Bronchial epithelial cell (primary cell): ENCODE measurements around the gene ZNHIT6. TPM values are rescaled to one million over a fixed set of nuclear protein-coding genes. Genes with fewer than 3 reads are reported as not detected.
A peak's percentile ranks its signal among the peaks of the same experiment; 100 is the strongest.

Source experiments
- DNase-seq: peaks from one replicate; pipeline ENCODE4 v3.0.0-alpha.2; 2010; ENCODE audit warnings: low read depth
- FAIRE-seq: peaks from 2 replicates; lab custom pipeline; 2011; peaks lifted over from hg19 to GRCh38; lab: Jason Lieb, UNC
- H3K27me3 ChIP-seq: 2 replicates; pipeline ENCODE4 v1.5.1; 2011; ENCODE audit warnings: low read length; ENCODE audit not compliant: control insufficient read depth, insufficient read depth
- H3K36me3 ChIP-seq: 2 replicates; pipeline ENCODE4 v1.5.1; 2011; ENCODE audit warnings: low read length; ENCODE audit not compliant: control insufficient read depth, insufficient read depth
- H3K4me3 ChIP-seq: 2 replicates; pipeline ENCODE4 v1.5.1; 2011; ENCODE audit warnings: mild to moderate bottlenecking, low read depth, low read length, control low read depth
- total RNA-seq: library from RNA; depleted of rRNA; stranded (reverse); fragments of >200 nt; gene quantifications from 2 replicates; pipeline ENCODE4 v1.2.1, GENCODE V29; 2014
- TF ChIP-seq, protein P1 (sequence below): IDR thresholded peaks from 2 replicates; pipeline ENCODE4 v1.5.1; 2011; ENCODE audit warnings: mild to moderate bottlenecking, moderate library complexity, low read length, control low read depth, inconsistent platforms; ENCODE audit not compliant: insufficient read depth, severe bottlenecking

Gene ZNHIT6
- total RNA-seq, 1 donor from 2014 or later, result 6.1 TPM

DNA sequence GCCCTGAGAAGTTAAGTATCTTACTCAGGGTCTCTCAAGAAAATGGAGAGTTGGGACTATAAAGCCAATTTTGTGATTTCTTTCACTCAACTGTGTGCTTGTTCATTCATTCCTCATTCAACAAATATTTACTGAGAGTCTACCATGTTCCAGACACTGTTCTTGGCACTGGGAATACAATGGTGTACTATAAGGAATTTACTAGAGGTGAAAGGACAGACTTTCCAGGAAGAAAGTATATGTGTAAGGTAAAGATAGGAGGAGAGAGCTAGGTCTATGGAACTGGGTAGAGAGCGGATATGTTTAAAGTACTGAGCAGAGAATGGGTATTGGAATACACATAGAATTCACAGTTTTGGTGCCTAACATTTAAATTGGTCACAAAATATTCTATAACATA lies 42.3 kb downstream of the ZNHIT6 start:
- TF ChIP-seq, protein P1, sequence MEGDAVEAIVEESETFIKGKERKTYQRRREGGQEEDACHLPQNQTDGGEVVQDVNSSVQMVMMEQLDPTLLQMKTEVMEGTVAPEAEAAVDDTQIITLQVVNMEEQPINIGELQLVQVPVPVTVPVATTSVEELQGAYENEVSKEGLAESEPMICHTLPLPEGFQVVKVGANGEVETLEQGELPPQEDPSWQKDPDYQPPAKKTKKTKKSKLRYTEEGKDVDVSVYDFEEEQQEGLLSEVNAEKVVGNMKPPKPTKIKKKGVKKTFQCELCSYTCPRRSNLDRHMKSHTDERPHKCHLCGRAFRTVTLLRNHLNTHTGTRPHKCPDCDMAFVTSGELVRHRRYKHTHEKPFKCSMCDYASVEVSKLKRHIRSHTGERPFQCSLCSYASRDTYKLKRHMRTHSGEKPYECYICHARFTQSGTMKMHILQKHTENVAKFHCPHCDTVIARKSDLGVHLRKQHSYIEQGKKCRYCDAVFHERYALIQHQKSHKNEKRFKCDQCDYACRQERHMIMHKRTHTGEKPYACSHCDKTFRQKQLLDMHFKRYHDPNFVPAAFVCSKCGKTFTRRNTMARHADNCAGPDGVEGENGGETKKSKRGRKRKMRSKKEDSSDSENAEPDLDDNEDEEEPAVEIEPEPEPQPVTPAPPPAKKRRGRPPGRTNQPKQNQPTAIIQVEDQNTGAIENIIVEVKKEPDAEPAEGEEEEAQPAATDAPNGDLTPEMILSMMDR, result no peak
- Histone ChIP-seq H3K27me3 (no peaks in the 10 kb centered on the region), H3K36me3 (peaks cover 1% of the 10 kb centered on the region), H3K4me3 (no peak overlapping the region)
- DNase-seq (no peak), FAIRE-seq (peak; percentile 50)

DNA sequence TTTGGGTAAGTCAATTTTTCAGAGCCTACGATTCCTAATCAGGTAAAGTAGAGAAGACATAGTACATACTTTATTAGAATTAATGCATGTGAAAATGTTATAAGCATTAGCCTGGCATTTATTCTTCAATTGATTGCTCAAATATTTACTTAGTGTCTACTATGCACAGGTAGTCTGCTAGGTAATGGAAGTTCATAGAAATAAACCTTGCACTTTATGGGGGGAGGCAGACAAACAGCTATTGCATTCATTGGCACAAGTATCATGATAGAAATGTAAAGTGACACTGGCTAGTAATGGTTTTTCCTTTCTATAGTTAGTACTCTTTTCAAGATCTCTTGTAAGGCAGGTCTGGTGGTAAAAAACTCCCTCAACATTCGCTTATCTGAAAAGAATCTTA lies 44.9 kb downstream of the ZNHIT6 start:
- FAIRE-seq, result no peak
- Histone ChIP-seq H3K36me3 (no peaks in the 10 kb centered on the region), H3K27me3 (no peaks in the 10 kb centered on the region), H3K4me3 (no peak overlapping the region)
- TF ChIP-seq, protein P1, result no peak
- no peak for DNase-seq

DNA sequence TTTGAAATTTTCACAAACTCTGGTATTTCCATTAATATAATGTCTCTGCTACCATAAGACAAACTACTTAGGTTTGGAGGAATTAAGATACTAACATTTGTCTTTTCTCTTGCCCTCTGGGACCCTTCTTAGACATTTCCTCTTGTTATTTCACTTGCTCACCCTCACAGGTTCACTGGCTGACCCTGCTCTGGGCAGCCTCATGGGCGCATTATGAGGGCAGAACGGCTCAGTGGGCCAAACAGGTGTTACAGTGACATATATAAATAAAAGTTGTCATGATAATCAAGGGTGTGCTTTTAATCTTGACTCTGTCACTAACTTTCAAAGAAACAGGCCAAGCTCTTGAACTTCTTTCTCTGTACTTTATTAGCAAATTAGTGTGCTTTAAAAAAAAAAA lies 46.5 kb downstream of the ZNHIT6 start:
- H3K4me3 ChIP-seq, result no peak overlapping the region
- no peaks in the 10 kb centered on the region for H3K27me3 ChIP-seq
- no peaks in the 10 kb centered on the region for H3K36me3 ChIP-seq
- FAIRE-seq, result no peak
- no peak for DNase-seq
- TF ChIP-seq, protein P1, result no peak

DNA sequence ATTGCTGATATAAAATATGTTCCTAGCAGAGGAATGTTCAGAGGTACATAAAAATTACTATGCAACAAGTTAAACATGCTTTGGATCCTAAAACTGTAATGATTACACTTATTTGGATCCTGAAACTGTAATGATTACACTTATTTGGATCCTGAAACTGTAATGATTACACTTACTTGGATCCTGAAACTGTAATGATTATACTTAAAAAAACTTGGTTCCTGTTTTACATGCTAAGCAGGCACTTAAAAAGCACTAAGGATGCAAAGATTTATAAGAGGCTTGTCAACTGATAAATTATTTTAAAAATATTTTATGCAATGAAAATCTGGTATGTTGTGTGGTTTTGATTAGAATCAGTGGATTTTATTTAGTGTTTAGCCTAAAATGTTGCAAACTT lies 47.7 kb downstream of the ZNHIT6 start:
- no peaks in the 10 kb centered on the region for H3K36me3 ChIP-seq
- no peaks in the 10 kb centered on the region for H3K27me3 ChIP-seq
- no peak for FAIRE-seq
- H3K4me3 ChIP-seq, result no peak overlapping the region
- no peak for DNase-seq
- TF ChIP-seq, protein P1, result no peak

DNA sequence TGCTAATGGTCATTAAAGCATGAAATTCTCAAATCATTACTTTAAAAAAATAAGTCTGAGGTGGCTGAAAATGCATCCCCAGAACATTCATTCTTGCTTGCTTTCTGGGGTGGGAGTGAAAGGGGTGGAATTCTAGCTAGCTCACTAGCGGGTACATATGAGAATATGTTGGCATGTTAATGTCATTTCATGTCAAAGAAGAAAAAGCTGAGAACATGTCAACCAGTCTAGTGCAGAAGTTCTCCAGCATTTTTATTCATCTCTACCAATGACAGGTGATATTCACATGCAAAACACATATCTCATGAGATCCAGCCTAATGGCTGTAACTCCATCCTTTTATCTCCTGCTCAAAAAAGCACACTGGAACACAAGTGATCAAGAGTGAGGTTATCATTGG lies 49.1 kb downstream of the ZNHIT6 start:
- no peak overlapping the region for H3K4me3 ChIP-seq
- FAIRE-seq (no peak), DNase-seq (no peak)
- H3K36me3 ChIP-seq, result no peaks in the 10 kb centered on the region
- no peaks in the 10 kb centered on the region for H3K27me3 ChIP-seq
- TF ChIP-seq, protein P1, result no peak

DNA sequence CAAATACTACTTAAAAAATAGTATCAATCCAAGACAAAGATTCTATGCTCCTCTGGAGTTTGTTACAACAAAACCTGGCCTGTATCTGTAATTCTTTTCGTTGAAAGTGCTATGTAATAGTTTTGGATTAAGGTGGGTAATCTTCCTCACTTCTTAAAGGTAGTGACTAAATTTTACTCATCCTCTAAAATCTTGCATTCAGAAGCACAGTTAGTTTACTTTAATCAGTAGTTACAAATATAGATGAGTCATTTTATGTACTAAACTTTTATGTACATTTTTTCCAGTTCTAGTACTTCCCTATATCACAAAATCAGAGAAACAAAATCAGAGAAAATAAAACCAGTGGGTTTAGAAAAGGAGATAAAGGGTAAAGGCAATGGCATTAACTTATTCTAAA lies 51.3 kb downstream of the ZNHIT6 start:
- Histone ChIP-seq H3K4me3 (no peak overlapping the region), H3K27me3 (no peaks in the 10 kb centered on the region), H3K36me3 (peaks cover 4% of the 10 kb centered on the region)
- TF ChIP-seq, protein P1, result no peak
- peak; percentile 76 for DNase-seq
- no peak for FAIRE-seq
